Panc1 (cell line): ENCODE measurements around the gene JPH3. TPM values are rescaled to one million over a fixed set of nuclear protein-coding genes. Genes with fewer than 3 reads are reported as not detected.

ENCODE experiments used
- ATAC-seq: fragments of 200-7000 bp; cut with Tn5 transposase; 2 replicates; pipeline ENCODE4 v1.9.1; 2020; ENCODE audit warnings: mild to moderate bottlenecking, moderate library complexity
- BruUV-seq: library from RNA; stranded (reverse); fragments of 400-500 nt; replicated peaks from 2 replicates; lab custom pipeline; 2021; lab: Mats Ljungman, UMichigan
- CTCF ChIA-PET: fragments of 300-600 bp; sonication (Branson Sonifier 250); formaldehyde crosslinking; loops from one replicate; lab custom pipeline; 2022; ENCODE audit warnings: antibody characterized with exemption; lab: Charles Lee
- POLR2A ChIA-PET: fragments of 300-600 bp; sonication (Branson Sonifier 250); formaldehyde crosslinking; loops from one replicate; lab custom pipeline; 2022; ENCODE audit warnings: antibody characterized with exemption; lab: Charles Lee
- DNase-seq: peaks from one replicate; pipeline ENCODE4 v3.0.0-alpha.2; 2010; ENCODE audit warnings: low read depth, low spot score
- H3K27ac ChIP-seq: 2 replicates; pipeline ENCODE4 v1.5.1; 2011; ENCODE audit warnings: mild to moderate bottlenecking, low read length, inconsistent platforms
- H3K27me3 ChIP-seq: fragments of 200-500 bp; sonication (Bioruptor generic); 2 replicates; pipeline ENCODE4 v1.6.0; 2014; ENCODE audit warnings: low read length, inconsistent platforms; ENCODE audit not compliant: control insufficient read depth, insufficient read depth
- H3K36me3 ChIP-seq: fragments of 200-500 bp; sonication (Bioruptor generic); 2 replicates; pipeline ENCODE4 v1.5.1; 2014; ENCODE audit warnings: inconsistent platforms, mild to moderate bottlenecking, low read length, moderate library complexity; ENCODE audit not compliant: control insufficient read depth, insufficient read depth
- H3K4me1 ChIP-seq: 2 replicates; pipeline ENCODE4 v1.5.1; 2011; ENCODE audit warnings: inconsistent platforms, mild to moderate bottlenecking, low read length, moderate library complexity; ENCODE audit not compliant: control insufficient read depth, insufficient read depth
- H3K4me3 ChIP-seq, 2 experiments: 2 replicates each; pipeline ENCODE4 v1.5.1; 2011 to 2012; ENCODE audit warnings: low read depth in 2 of 2, low read length in 2 of 2, mild to moderate bottlenecking in 2 of 2, inconsistent platforms in 1 of 2, moderate library complexity in 1 of 2
- H3K9me3 ChIP-seq: fragments of 200-500 bp; sonication (Bioruptor generic); 2 replicates; pipeline ENCODE4 v1.5.1; 2014; ENCODE audit warnings: low read depth, mild to moderate bottlenecking, inconsistent platforms, low read length, moderate library complexity; ENCODE audit not compliant: control insufficient read depth, insufficient read depth
- POLR2AphosphoS5 ChIP-seq: IDR thresholded peaks from 2 replicates; pipeline ENCODE4 v1.6.1; 2012; ENCODE audit warnings: mild to moderate bottlenecking, low read depth, low read length, moderate library complexity
- SIN3A ChIP-seq: IDR thresholded peaks from 2 replicates; pipeline ENCODE4 v1.6.1; 2012; ENCODE audit warnings: low read depth, mild to moderate bottlenecking, low read length, moderate library complexity, borderline replicate concordance; ENCODE audit not compliant: insufficient read depth
- TCF7L2 ChIP-seq: IDR thresholded peaks from 2 replicates; pipeline ENCODE4 v1.6.1; 2011; ENCODE audit warnings: mild to moderate bottlenecking, low read depth, low read length, inconsistent platforms
- in situ Hi-C: cut with HindIII; loops from 2 replicates; pipeline ENCODE4 v1.10.0; 2016; ENCODE audit warnings: low sequenced_read_pairs, low pct_unique_long_range_greater_than_20kb
- intact Hi-C: fragments of 100-400 bp; cut with micrococcal nuclease; formaldehyde crosslinking; loops from one replicate; pipeline ENCODE4 v1.10.0; 2022; ENCODE audit not compliant: unreplicated experiment
- total RNA-seq: library from RNA; stranded (reverse); gene quantifications from one replicate; pipeline ENCODE4 v1.2.1, GENCODE V29; 2021; ENCODE audit not compliant: unreplicated experiment
- TF ChIP-seq, protein P1 (sequence below): fragments of 450-650 bp; IDR thresholded peaks from 2 replicates; pipeline ENCODE4 v1.5.1; 2017; ENCODE audit warnings: mild to moderate bottlenecking
- TF ChIP-seq, protein P2 (sequence below), 2 experiments: IDR thresholded peaks; 2 replicates each; pipeline ENCODE4 v1.6.1; 2011 to 2012; ENCODE audit warnings: low read depth in 2 of 2, control low read depth in 1 of 2, low read length in 1 of 2, mild to moderate bottlenecking in 1 of 2, moderate library complexity in 1 of 2; ENCODE audit not compliant: insufficient read depth in 1 of 2

JPH3 gene
- total RNA-seq, 1 experiment from 2014 or later = 1.2 TPM

DNA sequence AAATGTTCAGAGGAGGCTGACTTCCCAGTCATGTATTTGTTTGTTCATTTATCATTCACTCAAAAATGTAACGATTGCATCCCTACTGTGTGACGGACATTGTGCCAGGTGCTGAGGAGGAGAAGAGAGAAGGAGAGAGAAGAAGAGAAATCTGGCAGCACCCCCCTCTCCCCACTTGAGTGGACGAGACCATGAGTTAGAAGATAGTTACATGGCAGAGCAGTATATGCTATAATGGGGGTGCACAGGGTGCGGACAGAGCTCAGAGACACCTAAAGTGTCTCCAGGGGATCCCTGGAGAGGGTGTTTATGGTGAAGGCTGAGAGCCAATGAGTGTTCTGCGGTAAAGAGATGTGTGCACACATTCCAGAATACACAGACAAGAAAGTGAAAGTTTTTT, 6.6 kb upstream of the JPH3 start:
- Histone ChIP-seq H3K27me3 (no peaks in the 10 kb centered on the region), H3K36me3 (no peaks in the 10 kb centered on the region), H3K9me3 (no peaks in the 10 kb centered on the region), H3K27ac (no peak overlapping the region), H3K4me3 (no peak overlapping the region), H3K4me1 (no peaks in the 10 kb centered on the region)
- intact Hi-C loops (no loop called here), in situ Hi-C loops (no loop called here)
- BruUV-seq = no TSS peak
- DNase-seq = no peak
- ChIA-PET CTCF (no interaction called here), POLR2A (no interaction called here)
- no peak for ATAC-seq
- TF ChIP-seq, protein P1, sequence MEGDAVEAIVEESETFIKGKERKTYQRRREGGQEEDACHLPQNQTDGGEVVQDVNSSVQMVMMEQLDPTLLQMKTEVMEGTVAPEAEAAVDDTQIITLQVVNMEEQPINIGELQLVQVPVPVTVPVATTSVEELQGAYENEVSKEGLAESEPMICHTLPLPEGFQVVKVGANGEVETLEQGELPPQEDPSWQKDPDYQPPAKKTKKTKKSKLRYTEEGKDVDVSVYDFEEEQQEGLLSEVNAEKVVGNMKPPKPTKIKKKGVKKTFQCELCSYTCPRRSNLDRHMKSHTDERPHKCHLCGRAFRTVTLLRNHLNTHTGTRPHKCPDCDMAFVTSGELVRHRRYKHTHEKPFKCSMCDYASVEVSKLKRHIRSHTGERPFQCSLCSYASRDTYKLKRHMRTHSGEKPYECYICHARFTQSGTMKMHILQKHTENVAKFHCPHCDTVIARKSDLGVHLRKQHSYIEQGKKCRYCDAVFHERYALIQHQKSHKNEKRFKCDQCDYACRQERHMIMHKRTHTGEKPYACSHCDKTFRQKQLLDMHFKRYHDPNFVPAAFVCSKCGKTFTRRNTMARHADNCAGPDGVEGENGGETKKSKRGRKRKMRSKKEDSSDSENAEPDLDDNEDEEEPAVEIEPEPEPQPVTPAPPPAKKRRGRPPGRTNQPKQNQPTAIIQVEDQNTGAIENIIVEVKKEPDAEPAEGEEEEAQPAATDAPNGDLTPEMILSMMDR = no peak
- TF ChIP-seq TCF7L2 (no peak), POLR2AphosphoS5 (no peak)
- TF ChIP-seq, protein P2, sequence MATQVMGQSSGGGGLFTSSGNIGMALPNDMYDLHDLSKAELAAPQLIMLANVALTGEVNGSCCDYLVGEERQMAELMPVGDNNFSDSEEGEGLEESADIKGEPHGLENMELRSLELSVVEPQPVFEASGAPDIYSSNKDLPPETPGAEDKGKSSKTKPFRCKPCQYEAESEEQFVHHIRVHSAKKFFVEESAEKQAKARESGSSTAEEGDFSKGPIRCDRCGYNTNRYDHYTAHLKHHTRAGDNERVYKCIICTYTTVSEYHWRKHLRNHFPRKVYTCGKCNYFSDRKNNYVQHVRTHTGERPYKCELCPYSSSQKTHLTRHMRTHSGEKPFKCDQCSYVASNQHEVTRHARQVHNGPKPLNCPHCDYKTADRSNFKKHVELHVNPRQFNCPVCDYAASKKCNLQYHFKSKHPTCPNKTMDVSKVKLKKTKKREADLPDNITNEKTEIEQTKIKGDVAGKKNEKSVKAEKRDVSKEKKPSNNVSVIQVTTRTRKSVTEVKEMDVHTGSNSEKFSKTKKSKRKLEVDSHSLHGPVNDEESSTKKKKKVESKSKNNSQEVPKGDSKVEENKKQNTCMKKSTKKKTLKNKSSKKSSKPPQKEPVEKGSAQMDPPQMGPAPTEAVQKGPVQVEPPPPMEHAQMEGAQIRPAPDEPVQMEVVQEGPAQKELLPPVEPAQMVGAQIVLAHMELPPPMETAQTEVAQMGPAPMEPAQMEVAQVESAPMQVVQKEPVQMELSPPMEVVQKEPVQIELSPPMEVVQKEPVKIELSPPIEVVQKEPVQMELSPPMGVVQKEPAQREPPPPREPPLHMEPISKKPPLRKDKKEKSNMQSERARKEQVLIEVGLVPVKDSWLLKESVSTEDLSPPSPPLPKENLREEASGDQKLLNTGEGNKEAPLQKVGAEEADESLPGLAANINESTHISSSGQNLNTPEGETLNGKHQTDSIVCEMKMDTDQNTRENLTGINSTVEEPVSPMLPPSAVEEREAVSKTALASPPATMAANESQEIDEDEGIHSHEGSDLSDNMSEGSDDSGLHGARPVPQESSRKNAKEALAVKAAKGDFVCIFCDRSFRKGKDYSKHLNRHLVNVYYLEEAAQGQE (IDR thresholded peaks at IDR 0.05; ENCODE audit: insufficient read depth in 1 of 2, low read depth in 2 of 2, low read length in 1 of 2) = no peak

DNA sequence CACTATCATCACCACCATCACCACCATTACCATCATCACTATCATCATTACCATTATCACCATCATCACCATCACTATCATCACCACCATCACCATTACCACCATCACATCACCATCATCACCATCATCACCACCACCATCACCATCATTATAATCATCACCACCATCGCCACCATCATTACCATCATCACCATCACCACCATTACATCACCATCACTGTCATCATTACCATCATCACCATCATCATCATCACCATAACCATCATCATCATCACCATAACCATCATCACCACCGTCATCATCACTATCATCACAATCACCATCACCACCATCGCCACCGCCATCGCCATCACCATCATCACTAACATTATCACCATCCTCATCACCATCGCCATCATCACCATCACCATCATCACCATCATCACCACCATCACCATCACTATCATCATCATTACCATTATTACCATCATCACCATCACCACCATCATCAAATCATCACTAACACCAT, 4.9 kb upstream of the JPH3 start:
- BruUV-seq = no TSS peak
- no peak overlapping the region for H3K27ac ChIP-seq
- TF ChIP-seq, protein P2 (IDR thresholded peaks at IDR 0.05; ENCODE audit: insufficient read depth in 1 of 2, low read depth in 2 of 2, low read length in 1 of 2) = no peak
- TF ChIP-seq, protein P1 = no peak
- no peak for TF ChIP-seq SIN3A
- TF ChIP-seq POLR2AphosphoS5 = no peak
- TF ChIP-seq TCF7L2 = no peak
- no peak overlapping the region for H3K4me3 ChIP-seq
- no peaks in the 10 kb centered on the region; the same call in 1 of the 2 replicates for H3K27me3 ChIP-seq
- in situ Hi-C loops (no loop called here), intact Hi-C loops (no loop called here)
- ChIA-PET CTCF (no interaction called here), POLR2A (no interaction called here)
- no peaks in the 10 kb centered on the region for H3K36me3 ChIP-seq
- DNase-seq (no peak), ATAC-seq (no peak)
- no peaks in the 10 kb centered on the region for H3K4me1 ChIP-seq
- H3K9me3 ChIP-seq = no peaks in the 10 kb centered on the region
